Measurements from ENCODE around the gene PLEKHJ1. TPM values are rescaled to one million over a fixed set of nuclear protein-coding genes. Genes with fewer than 3 reads are reported as not detected.

The PLEKHJ1 gene
- total and polyA plus RNA-seq, 12 donors = 18.1 to 89.5 (median 71.7) TPM

DNA sequence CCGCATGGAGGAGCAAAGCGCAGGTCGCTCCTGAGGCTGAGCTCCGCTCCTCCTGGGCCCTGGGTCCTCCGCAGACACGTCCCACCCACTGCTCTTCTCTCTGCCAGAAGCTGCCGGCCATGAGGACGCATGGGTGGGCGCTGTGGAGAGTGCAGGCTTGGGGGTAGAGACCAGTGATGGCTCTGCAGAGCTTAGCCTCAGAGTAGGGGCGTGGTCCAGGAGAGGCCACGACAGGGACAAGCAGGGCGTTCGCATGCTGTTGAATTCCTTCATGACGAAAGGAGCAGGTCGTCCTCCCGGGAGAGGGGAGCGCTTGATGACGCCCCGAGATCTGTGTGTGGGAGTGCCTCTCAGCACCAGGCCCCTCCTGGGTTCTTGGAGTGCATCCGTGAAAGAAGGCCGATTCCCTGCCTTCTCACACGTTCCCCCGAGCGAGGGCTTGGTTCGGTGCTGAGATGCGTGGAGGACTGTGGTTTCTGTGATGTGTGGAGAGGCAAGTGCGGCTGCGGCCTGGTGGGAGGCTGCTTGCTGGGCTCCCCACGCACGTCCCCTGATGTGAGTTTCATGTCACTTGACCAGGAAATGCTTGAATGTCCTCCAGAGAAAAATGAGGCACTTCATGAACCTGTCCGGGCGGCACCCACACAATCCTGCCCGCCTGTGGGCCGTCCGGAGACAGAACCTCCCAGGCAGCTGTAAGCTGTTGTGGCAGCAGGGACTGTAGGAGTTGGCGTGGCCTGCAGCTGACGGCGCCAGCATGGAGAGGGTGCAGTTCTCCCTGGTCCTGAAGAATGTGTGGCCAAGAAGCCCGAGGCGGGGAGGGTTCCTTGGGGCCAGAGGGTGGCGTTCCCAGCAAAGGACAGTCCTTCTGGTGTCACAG is 5.0 kb upstream of the PLEKHJ1 start:
- H3K4me1 ChIP-seq (replicated peaks in 1 of 2) = peaks cover 21 to 38% of the 10 kb centered on the region in 2 donors
- H3K27me3 ChIP-seq = no peaks in the 10 kb centered on the region
- no peak overlapping the region for H3K27ac ChIP-seq
- no peaks in the 10 kb centered on the region for H3K9me3 ChIP-seq (replicated peaks in 1 of 3)
- H3K36me3 ChIP-seq (replicated peaks in 1 of 2) = peaks cover 0 to 31% of the 10 kb centered on the region in 2 donors
- WGBS, 4 donors = 86 to 92% (median 87%) methylated on average over 35 to 41 of the region's 41 CpGs
- H3K4me3 ChIP-seq = no peak overlapping the region
- no peak for DNase-seq
- TF ChIP-seq, protein P1, sequence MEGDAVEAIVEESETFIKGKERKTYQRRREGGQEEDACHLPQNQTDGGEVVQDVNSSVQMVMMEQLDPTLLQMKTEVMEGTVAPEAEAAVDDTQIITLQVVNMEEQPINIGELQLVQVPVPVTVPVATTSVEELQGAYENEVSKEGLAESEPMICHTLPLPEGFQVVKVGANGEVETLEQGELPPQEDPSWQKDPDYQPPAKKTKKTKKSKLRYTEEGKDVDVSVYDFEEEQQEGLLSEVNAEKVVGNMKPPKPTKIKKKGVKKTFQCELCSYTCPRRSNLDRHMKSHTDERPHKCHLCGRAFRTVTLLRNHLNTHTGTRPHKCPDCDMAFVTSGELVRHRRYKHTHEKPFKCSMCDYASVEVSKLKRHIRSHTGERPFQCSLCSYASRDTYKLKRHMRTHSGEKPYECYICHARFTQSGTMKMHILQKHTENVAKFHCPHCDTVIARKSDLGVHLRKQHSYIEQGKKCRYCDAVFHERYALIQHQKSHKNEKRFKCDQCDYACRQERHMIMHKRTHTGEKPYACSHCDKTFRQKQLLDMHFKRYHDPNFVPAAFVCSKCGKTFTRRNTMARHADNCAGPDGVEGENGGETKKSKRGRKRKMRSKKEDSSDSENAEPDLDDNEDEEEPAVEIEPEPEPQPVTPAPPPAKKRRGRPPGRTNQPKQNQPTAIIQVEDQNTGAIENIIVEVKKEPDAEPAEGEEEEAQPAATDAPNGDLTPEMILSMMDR (IDR thresholded peaks at IDR 0.05) = no peak
- TF ChIP-seq POLR2A (IDR thresholded peaks at IDR 0.05) = no peak
- intact Hi-C loops (cut with DNase I) = no loop called here

DNA sequence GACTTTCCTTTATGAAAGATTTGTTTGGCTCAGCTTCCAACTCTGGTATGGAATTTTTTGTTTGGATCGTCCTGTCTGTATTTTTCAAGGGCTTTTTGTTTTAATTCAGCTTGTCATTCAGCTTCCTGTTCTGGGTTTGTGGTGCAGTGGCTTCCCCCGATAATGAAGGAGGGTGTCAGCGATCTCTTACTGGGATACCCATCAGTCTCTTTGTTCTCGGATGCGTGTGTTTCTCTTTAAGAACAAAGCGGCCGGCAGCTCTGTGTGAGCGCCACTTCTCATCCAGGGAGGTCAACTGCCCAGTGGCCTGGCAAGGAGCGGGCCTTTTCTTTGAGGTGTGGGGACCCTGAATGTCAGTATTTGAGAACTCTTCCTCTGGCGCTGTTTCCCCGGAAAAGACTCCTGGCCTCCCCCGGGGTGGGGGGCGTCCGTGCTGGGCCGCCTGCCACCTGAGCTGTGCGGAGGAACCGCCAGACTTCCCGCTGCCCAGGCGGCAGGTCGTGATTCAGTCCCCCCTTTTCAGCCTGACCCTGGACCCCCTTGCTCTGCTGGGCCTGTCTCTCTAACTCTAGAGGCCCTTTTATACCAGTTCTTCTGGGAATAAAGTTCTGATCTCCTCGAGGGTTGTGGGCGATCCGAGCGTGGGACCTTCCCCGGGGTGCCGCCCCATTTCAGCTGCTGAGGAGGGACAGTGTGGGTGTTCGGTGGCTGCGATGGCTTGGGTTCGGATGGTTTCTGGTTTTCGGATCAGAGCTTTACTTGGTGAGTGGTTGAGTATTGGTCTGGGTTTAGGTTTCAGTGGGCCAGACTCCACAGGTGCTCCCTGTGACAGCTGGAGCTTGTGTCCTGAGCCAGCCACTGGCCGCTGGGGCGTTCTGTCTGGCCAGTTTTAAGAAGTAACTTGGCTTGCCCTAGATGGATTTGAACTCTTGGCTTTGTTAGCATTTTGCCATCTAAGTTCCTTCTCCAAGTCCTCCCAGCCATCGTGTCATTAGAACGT is 3.9 kb upstream of the PLEKHJ1 start:
- peak overlapping the region in 2 of 4 donors; percentile 11 to 55 for H3K4me3 ChIP-seq
- peak in 3 of 7 donors; percentile 52 to 71 (median 56) for DNase-seq
- H3K4me1 ChIP-seq (replicated peaks in 1 of 2) = peaks cover 25 to 42% of the 10 kb centered on the region in 2 donors
- intact Hi-C loops (cut with DNase I) = loop anchor here in 1 of 2 donors (5.0 to 10.0 kb wide), 3 partner anchors 32 to 83 kb away; no protein-coding TSS in a partner anchor
- no peaks in the 10 kb centered on the region for H3K27me3 ChIP-seq
- WGBS, 4 donors = 26 to 49% (median 30%) methylated on average over 18 to 34 of the region's 34 CpGs
- no peaks in the 10 kb centered on the region for H3K9me3 ChIP-seq (replicated peaks in 1 of 3)
- H3K27ac ChIP-seq = peak overlapping the region in 3 of 5 donors; percentile 46 to 62 (median 54)
- TF ChIP-seq, protein P1 (IDR thresholded peaks at IDR 0.05) = no peak
- no peak for TF ChIP-seq POLR2A (IDR thresholded peaks at IDR 0.05)
- H3K36me3 ChIP-seq (replicated peaks in 1 of 2) = peaks cover 0 to 20% of the 10 kb centered on the region in 2 donors

DNA sequence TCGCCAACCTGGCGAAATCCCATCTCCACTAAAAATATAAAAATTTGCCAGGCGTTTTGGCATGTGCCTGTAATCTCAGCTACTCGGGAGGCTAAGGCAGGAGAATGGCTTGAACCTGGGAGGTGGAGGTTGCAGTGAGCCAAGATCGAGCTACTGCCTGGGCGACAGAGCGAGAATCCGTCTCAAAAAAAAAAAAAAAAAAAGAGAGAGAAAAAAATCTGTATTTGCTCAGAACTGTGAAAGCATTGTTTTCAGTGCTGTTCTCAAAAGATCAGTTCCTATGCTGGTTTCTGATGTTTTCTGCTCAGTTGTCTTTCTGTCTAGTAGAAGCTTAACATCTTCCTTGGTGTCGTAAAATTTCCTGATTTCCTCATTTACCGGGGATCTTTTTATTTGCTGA is 3.0 kb upstream of the PLEKHJ1 start:
- H3K4me1 ChIP-seq (replicated peaks in 1 of 2) = peaks cover 28 to 50% of the 10 kb centered on the region in 2 donors
- WGBS, 4 donors = 68 to 74% (median 72%) methylated on average over 10 of the region's 10 CpGs
- intact Hi-C loops (cut with DNase I) = loop anchor here in 1 of 2 donors (5.0 to 10.0 kb wide), 3 partner anchors 33 to 82 kb away; no protein-coding TSS in a partner anchor
- H3K9me3 ChIP-seq (replicated peaks in 1 of 3) = no peaks in the 10 kb centered on the region
- peaks cover 0 to 11% of the 10 kb centered on the region in 2 donors for H3K36me3 ChIP-seq (replicated peaks in 1 of 2)
- TF ChIP-seq POLR2A (IDR thresholded peaks at IDR 0.05) = no peak
- TF ChIP-seq, protein P1 (IDR thresholded peaks at IDR 0.05) = no peak
- no peak overlapping the region for H3K4me3 ChIP-seq
- H3K27me3 ChIP-seq = no peaks in the 10 kb centered on the region
- peak overlapping the region in 1 of 5 donors; percentile 54 for H3K27ac ChIP-seq
- no peak for DNase-seq

DNA sequence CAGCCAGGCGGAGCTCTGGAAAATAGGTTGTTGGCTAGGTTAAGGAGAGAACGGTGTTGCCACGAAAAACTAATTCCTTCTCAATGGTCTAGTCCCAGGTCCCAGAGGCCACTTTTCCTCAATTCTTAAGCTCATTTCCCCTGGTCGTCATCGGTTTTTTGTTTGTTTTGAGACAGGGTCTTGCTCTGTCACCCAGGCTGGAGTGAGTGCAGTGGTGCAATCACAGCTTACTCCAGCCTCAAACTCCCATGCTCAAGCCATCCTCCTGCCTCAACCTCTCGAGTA is 1.7 kb upstream of the PLEKHJ1 start:
- Histone ChIP-seq H3K4me3 (peak overlapping the region in 1 of 4 donors; percentile 87), H3K27ac (no peak overlapping the region)
- DNase-seq = no peak

More for the DNA sequence above, 1.7 kb upstream of the PLEKHJ1 start:
- Histone ChIP-seq H3K27me3 (no peaks in the 10 kb centered on the region), H3K36me3 (replicated peaks in 1 of 2) (peaks cover 0 to 10% of the 10 kb centered on the region in 2 donors), H3K9me3 (replicated peaks in 1 of 3) (no peaks in the 10 kb centered on the region), H3K4me1 (replicated peaks in 1 of 2) (peaks cover 28 to 60% of the 10 kb centered on the region in 2 donors)
- WGBS, 4 donors = 85 to 92% (median 87%) methylated on average over 6 of the region's 6 CpGs
- TF ChIP-seq, protein P1 (IDR thresholded peaks at IDR 0.05) = no peak
- no peak for TF ChIP-seq POLR2A (IDR thresholded peaks at IDR 0.05)
- intact Hi-C loops (cut with DNase I) = loop anchor here (2.0 to 10.0 kb wide), 4 partner anchors 34 to 81 kb away; no protein-coding TSS in a partner anchor

All from adrenal gland (tissue), 12 donors.